GM12864 (cell line): ENCODE results near the gene JOSD2.

Experiments used
- DNase-seq: peaks from one replicate; pipeline ENCODE4 v3.0.0-alpha.2; 2011; ENCODE audit warnings: low read depth
- H3K4me3 ChIP-seq: 2 replicates; pipeline ENCODE4 v1.5.1; 2011; ENCODE audit warnings: mild to moderate bottlenecking, low read depth, low read length, control low read depth
- TF ChIP-seq, protein P1 (sequence below): IDR thresholded peaks from 2 replicates; pipeline ENCODE4 v1.5.1; 2011; ENCODE audit warnings: low read depth, mild to moderate bottlenecking, moderate library complexity, low read length, control low read depth, inconsistent platforms; ENCODE audit errors: missing control alignments

Gene JOSD2

DNA sequence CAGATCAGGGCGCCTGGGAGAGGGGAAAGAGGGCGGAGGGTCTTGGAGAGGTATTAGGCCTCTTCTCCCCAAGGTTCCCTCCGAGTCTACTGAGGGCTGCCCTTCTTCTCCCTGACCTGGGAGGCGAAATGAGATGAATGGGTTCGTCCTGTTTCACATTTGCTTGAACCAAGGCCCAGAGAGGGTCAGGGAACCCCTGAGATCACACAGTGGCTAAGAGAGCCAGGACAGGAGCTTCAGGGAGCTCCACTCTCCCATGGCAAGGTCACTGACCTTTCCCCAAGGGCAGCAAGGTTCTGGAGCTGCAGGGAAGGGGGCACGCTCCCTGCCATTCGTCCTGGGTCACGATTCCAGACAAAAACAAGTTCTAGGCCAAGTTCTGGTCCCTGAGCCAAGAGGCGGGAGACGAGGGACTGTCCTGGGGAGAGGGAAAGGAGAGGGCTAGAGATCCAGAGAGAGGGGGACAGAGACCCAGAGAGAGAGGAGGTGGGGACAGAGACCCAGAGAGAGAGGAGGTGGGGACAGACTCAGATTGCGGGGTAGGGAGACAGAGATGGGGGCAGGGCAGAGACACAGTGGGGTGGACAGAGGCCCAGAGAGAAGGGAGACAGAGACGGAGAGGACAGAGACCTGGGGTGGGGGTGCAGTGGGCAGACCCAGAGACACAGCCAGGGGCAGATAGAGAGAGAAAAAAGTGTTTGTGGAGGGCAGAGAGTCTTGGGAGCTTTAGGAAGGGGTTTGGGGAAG, 2.2 kb upstream of the JOSD2 start:
- H3K4me3 ChIP-seq = no peak overlapping the region
- no peak for DNase-seq
- TF ChIP-seq, protein P1, sequence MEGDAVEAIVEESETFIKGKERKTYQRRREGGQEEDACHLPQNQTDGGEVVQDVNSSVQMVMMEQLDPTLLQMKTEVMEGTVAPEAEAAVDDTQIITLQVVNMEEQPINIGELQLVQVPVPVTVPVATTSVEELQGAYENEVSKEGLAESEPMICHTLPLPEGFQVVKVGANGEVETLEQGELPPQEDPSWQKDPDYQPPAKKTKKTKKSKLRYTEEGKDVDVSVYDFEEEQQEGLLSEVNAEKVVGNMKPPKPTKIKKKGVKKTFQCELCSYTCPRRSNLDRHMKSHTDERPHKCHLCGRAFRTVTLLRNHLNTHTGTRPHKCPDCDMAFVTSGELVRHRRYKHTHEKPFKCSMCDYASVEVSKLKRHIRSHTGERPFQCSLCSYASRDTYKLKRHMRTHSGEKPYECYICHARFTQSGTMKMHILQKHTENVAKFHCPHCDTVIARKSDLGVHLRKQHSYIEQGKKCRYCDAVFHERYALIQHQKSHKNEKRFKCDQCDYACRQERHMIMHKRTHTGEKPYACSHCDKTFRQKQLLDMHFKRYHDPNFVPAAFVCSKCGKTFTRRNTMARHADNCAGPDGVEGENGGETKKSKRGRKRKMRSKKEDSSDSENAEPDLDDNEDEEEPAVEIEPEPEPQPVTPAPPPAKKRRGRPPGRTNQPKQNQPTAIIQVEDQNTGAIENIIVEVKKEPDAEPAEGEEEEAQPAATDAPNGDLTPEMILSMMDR = no peak

DNA sequence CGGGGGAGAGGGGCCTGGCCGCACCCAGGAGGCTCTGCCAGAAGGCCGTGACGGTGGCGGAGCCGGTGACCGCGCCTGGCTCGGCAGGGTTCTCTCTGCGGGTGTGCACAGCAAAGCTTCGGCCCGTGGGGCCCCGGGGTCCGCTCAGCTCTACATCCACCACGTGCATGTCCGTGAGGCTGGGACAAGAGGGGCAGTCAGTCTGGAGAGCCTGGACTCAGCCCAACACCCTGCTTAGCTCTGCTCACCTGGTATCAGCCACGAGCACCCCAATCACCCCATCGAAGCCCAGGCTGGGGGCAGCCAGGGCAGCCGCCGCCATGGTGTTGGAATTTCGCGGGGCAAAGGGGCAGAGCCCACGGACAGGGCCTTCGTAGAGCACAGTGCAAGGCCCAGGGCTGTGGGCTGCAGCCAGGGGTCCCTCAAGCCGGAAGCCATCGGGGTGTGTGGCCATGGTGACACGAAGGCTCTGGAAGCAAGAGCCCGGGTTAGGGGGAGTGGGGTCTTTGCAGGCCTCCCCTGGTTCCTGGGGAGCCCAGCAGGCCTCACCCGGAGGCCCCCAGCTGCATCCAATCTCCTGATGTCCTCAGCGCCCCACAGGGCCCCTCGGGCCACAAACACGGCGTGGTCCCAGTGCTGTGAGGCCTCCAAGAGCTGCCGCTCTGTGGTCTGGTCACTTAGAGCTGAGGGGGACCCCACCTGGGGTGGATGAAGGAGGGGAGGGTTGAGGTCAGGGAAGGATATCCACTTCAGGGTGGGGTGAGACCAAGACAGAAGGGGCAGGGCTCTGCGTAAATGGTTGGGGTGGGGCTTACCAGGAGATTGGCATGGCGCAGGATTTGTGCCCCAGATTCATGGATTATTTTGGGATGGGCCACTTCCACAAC, 1.4 kb upstream of the JOSD2 start:
- H3K4me3 ChIP-seq = peak overlapping the region; percentile 91
- TF ChIP-seq, protein P1 = no peak
- no peak for DNase-seq

DNA sequence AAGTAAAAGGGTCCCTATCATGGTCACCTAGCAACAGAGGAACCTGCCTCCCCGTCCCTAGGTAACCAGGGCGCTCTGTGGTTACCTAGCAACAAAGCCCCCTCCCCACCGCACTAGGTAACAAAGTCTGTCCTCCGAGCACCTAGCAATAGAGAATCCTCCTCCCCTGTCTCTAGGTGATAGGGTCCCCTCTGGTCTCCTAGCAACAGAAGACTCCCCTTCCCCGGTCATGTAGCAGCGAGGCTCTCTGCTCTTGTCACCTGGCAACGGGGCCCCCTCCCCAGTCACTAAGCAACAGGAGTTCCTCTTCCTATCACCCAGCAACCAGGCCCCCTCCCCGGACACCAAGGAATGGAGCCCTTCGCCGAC, 307 bp downstream of the JOSD2 start:
- TF ChIP-seq, protein P1 = no peak
- peak overlapping the region; percentile 91 for H3K4me3 ChIP-seq
- DNase-seq = no peak

DNA sequence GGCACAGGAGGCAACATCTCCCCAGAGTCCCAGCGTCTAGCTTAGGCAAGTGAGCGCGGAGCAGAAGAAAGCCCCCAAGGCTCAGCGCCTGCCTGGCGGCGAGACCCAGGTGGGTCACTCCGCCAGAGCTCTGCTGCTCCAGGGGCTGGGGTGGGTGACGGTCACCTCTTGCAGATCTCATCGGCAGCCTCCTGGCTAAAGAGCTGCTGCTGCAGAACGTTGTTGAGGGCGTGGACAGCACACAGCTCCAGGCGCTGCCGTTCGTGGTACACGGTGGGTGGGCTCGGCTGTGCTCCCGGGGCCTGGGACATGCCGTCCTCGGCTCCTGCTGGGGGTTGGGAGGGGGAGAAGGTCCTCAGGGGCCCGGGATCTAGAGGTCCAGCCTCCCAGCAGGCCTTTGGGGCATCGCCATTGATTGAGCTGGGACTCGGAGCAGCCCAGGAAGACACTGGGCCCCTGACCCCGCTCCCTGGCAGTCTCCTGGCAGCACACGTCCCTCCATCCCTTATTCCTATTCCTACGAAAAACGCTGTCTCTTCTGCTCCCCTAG, 795 bp downstream of the JOSD2 start:
- DNase-seq = no peak
- H3K4me3 ChIP-seq = peak overlapping the region; percentile 91

DNA sequence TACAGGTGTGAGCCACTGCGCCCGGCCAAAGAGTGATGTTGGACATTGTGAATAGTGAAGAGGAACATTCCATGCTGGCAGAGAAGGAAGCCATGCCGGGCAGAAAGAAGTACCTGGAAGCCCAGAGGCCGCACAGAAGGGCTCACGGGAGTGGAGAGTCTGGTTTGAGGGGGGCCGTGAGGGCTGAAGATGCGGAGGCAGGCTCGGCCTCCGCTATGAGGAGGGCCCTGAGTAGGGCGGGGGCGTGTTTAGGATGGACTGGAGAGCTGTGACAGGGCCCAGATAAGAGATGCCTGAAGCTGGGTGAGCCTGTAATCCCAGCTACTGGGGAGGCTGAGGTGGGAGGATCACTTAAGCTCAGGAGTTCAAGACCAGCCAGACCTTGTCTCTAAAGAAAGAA, 1.6 kb downstream of the JOSD2 start:
- TF ChIP-seq, protein P1 = no peak
- no peak overlapping the region for H3K4me3 ChIP-seq
- no peak for DNase-seq

More for the DNA sequence above, 795 bp downstream of the JOSD2 start:
- TF ChIP-seq, protein P1 = no peak

DNA sequence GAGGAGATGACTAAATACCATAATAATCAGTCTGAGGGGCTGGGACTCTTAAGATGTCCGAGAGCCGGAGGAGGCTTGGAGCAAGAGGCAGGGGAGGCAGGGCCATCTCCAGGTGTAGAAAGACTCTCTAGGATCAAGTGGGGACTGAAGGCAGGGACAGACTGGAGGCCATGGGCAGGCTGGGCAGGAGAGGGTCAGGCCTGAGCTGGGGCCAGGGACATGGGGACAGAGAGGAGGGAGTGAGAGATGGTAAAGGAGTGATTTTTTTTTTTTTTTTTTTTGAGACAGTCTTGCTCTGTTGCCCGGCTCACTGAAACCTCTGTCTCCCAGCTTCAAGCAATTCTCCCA, 2.2 kb downstream of the JOSD2 start:
- DNase-seq = no peak
- TF ChIP-seq, protein P1 = no peak
- H3K4me3 ChIP-seq = no peak overlapping the region
